Smooth muscle cell (in vitro differentiated cells): ENCODE data around the gene HNRNPM. TPM values are rescaled to one million over a fixed set of nuclear protein-coding genes. Genes with fewer than 3 reads are reported as not detected.

ENCODE experiments used
- DNase-seq: peaks from one replicate; lab custom pipeline; 2025; ENCODE audit not compliant: unreplicated experiment; lab: John Stamatoyannopoulos, UW
- H2AFZ ChIP-seq: fragments of 200-600 bp; sonication (generic); 2 replicates; pipeline ENCODE4 v1.6.0; 2016; ENCODE audit warnings: antibody characterized with exemption, low read depth, mild to moderate bottlenecking
- H3F3A ChIP-seq: fragments of 200-600 bp; sonication (generic); 2 replicates; pipeline ENCODE4 v1.6.0; 2017; ENCODE audit warnings: antibody characterized with exemption, low read depth
- H3K27ac ChIP-seq: fragments of 200-600 bp; sonication (generic); 2 replicates; pipeline ENCODE4 v1.5.1; 2016; ENCODE audit warnings: low read depth, mild to moderate bottlenecking
- H3K27me3 ChIP-seq: fragments of 200-600 bp; sonication (generic); 2 replicates; pipeline ENCODE4 v1.6.1; 2016; ENCODE audit warnings: low read depth, mild to moderate bottlenecking
- H3K36me3 ChIP-seq: fragments of 200-600 bp; sonication (generic); 2 replicates; pipeline ENCODE4 v1.5.1; 2016; ENCODE audit warnings: low read depth
- H3K4me1 ChIP-seq: fragments of 200-600 bp; sonication (generic); 2 replicates; pipeline ENCODE4 v1.5.1; 2016; ENCODE audit warnings: low read depth
- H3K4me2 ChIP-seq: fragments of 200-600 bp; sonication (generic); 2 replicates; pipeline ENCODE4 v1.6.0; 2016; ENCODE audit warnings: mild to moderate bottlenecking
- H3K4me3 ChIP-seq: fragments of 200-600 bp; sonication (generic); 2 replicates; pipeline ENCODE4 v1.5.1; 2016; ENCODE audit warnings: mild to moderate bottlenecking
- H3K79me2 ChIP-seq: fragments of 200-600 bp; sonication (generic); 2 replicates; pipeline ENCODE4 v1.6.0; 2016; ENCODE audit warnings: low read depth, mild to moderate bottlenecking
- H3K9ac ChIP-seq: fragments of 200-600 bp; sonication (generic); 2 replicates; pipeline ENCODE4 v1.6.0; 2016; ENCODE audit warnings: low read depth
- H3K9me3 ChIP-seq: fragments of 200-600 bp; sonication (generic); replicated peaks from 2 replicates; pipeline ENCODE4 v1.5.1; 2016; ENCODE audit warnings: low read depth
- H4K20me1 ChIP-seq: fragments of 200-600 bp; sonication (generic); 2 replicates; pipeline ENCODE4 v1.6.0; 2016; ENCODE audit warnings: low read depth
- WGBS: methylation state at CpG from one replicate; pipeline ENCODE4 v1.1.7; 2016; ENCODE audit warnings: low lambda C conversion rate; 5-methylcytosine and 5-hydroxymethylcytosine counted together
- polyA plus RNA-seq: library from polyadenylated mRNA; unstranded; fragments of >200 nt; fragmentation: Nextera tagmentation; extraction: Ambion mirVana; gene quantifications from 2 replicates; pipeline ENCODE4 v1.2.1, GENCODE V29; 2016
- total RNA-seq: library from RNA; depleted of rRNA; stranded (reverse); fragments of >200 nt; gene quantifications from 2 replicates; pipeline ENCODE4 v1.2.3, GENCODE V29; 2014
- TF ChIP-seq, protein P1 (sequence below): fragments of 200-600 bp; sonication (generic); IDR thresholded peaks from 2 replicates; pipeline ENCODE4 v1.5.1; 2017; ENCODE audit warnings: borderline replicate concordance, mild to moderate bottlenecking, antibody characterized with exemption; ENCODE audit not compliant: insufficient read depth, poor library complexity, severe bottlenecking

The HNRNPM gene
- total and polyA plus RNA-seq, 2 experiments from 2014 or later = 44.3 to 143 TPM

DNA sequence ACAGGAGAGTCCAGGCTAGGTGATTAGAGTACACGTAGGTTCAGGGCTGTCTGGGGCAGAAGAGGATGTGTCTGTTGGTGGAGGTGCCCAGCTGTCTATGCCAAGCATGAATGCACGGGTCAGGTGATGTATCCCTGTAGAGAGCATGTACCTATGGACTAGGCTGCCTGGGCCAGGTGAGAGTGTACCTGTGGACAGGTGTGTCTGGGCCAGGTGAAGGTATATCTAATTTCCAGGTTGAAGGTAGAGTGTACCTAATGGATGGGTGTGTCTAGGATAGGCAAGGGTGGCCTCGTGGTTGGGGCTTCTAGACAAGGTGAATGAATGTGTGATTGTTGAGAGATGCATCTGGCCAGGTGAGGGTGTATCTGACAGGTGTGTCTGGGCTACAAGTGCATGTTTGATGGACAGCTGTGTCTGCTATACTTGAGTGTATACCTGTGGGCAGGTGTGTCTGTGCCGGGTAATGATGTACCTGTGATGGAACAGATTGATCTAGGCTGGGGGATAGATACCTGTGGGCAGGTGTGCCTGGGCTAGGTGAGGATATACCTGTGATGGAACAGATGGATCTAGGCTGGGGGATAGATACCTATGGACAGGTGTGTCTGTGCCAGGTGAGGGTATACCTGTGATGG is 84.7 kb downstream of the HNRNPM start:
- H3K4me3 ChIP-seq = no peak overlapping the region
- no peaks in the 10 kb centered on the region for H3K36me3 ChIP-seq
- H3K79me2 ChIP-seq = peaks cover 7% of the 10 kb centered on the region
- 98% methylated on average over 4 of the region's 4 CpGs for WGBS
- H3K4me2 ChIP-seq = no peak overlapping the region
- DNase-seq = no peak
- no peak overlapping the region for H3K27ac ChIP-seq
- no peaks in the 10 kb centered on the region for H3K27me3 ChIP-seq
- no peak overlapping the region for H2AFZ ChIP-seq
- no peaks in the 10 kb centered on the region for H3F3A ChIP-seq
- peaks cover 14% of the 10 kb centered on the region for H4K20me1 ChIP-seq
- H3K4me1 ChIP-seq = no peaks in the 10 kb centered on the region
- no peaks in the 10 kb centered on the region for H3K9me3 ChIP-seq
- no peak overlapping the region for H3K9ac ChIP-seq
- TF ChIP-seq, protein P1, sequence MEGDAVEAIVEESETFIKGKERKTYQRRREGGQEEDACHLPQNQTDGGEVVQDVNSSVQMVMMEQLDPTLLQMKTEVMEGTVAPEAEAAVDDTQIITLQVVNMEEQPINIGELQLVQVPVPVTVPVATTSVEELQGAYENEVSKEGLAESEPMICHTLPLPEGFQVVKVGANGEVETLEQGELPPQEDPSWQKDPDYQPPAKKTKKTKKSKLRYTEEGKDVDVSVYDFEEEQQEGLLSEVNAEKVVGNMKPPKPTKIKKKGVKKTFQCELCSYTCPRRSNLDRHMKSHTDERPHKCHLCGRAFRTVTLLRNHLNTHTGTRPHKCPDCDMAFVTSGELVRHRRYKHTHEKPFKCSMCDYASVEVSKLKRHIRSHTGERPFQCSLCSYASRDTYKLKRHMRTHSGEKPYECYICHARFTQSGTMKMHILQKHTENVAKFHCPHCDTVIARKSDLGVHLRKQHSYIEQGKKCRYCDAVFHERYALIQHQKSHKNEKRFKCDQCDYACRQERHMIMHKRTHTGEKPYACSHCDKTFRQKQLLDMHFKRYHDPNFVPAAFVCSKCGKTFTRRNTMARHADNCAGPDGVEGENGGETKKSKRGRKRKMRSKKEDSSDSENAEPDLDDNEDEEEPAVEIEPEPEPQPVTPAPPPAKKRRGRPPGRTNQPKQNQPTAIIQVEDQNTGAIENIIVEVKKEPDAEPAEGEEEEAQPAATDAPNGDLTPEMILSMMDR = no peak

DNA sequence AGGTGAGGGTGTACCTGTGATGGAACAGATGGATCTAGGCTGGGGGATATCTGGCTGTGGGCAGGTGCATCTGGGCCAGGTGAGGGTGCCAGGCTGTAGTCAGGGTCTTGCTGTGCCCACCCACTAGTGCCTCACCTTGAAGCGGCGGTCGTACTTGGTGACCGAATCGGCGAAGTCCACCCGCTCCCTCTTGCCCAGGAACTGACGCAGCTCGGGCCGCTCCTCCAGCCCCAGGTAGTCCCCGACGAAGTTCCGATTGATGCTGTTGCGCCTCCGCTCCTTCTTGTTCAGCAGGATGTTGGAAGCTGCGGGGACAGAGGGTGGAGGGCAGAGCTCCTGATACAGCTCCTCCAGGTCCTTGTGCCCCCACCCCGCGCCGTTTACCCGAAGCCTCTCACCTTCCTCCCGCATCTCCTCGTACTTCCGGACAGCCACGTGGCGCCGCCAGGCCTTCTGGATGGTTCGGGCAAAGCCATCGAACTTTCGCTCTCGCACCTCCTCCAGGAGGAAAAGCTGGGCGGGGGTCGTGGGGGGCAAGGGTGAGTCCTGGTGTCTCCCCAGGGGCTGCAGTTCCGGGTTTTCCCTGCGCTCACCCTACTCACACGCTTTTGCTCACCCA is 85.4 kb downstream of the HNRNPM start:
- TF ChIP-seq, protein P1 = no peak
- Histone ChIP-seq H3K36me3 (no peaks in the 10 kb centered on the region), H3K4me1 (no peaks in the 10 kb centered on the region), H3F3A (no peaks in the 10 kb centered on the region), H3K4me2 (no peak overlapping the region), H3K27ac (no peak overlapping the region), H3K4me3 (no peak overlapping the region), H3K9me3 (no peaks in the 10 kb centered on the region), H3K9ac (no peak overlapping the region), H3K27me3 (no peaks in the 10 kb centered on the region), H3K79me2 (peaks cover 7% of the 10 kb centered on the region), H4K20me1 (peaks cover 14% of the 10 kb centered on the region), H2AFZ (no peak overlapping the region)
- 93% methylated on average over 35 of the region's 35 CpGs for WGBS
- no peak for DNase-seq

DNA sequence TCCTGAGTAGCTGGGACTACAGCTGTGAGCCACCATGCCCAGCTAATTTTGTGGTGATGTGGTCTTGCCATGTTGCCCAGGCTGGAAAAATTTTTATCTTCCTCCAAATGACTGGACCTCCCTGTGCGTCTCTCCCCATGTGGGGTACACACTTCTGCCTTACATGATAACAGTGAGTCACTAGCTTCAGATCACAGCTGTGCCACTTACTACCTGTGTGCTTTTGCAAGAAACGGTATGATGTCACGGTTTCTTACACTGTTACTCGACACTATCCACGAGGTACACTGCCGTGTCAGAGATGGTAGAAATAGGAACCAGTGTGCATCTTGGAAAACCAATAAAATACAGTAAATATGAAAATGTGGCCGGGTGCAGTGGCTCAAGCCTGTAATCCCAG is 86.7 kb downstream of the HNRNPM start:
- no peak overlapping the region for H3K27ac ChIP-seq
- H3K4me3 ChIP-seq = no peak overlapping the region
- 94% methylated on average over 7 of the region's 7 CpGs for WGBS
- H4K20me1 ChIP-seq = peaks cover 14% of the 10 kb centered on the region
- no peaks in the 10 kb centered on the region for H3K9me3 ChIP-seq
- H3K4me1 ChIP-seq = no peaks in the 10 kb centered on the region
- no peaks in the 10 kb centered on the region for H3K27me3 ChIP-seq
- no peak overlapping the region for H3K4me2 ChIP-seq
- DNase-seq = no peak
- no peak overlapping the region for H3K9ac ChIP-seq
- H3K36me3 ChIP-seq = no peaks in the 10 kb centered on the region
- TF ChIP-seq, protein P1 = no peak
- peaks cover 7% of the 10 kb centered on the region for H3K79me2 ChIP-seq
- H3F3A ChIP-seq = no peaks in the 10 kb centered on the region
- no peak overlapping the region for H2AFZ ChIP-seq

DNA sequence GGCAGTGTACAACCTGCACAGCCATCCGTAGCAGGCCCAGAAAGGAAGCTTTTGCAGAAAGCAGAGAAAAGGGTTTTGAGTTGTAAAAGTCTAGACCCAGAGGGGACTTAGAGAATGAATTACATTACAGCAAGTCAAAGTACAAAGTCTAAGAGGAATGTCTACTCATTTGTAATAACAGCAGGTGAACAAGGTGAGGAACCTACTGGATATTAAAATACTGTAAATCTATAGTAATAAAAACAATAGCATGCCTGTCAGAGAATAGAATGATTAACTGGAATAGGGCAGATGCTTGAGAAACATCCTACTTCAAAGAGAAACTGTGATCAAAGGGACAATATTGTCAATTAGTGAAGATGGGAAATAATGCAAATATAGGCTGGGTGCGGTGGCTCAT is 87.5 kb downstream of the HNRNPM start:
- Histone ChIP-seq H3F3A (no peaks in the 10 kb centered on the region), H3K4me1 (no peaks in the 10 kb centered on the region), H3K4me3 (no peak overlapping the region), H3K36me3 (no peaks in the 10 kb centered on the region), H3K79me2 (peaks cover 3% of the 10 kb centered on the region), H3K4me2 (no peak overlapping the region), H2AFZ (no peak overlapping the region), H3K9ac (no peak overlapping the region), H3K9me3 (no peaks in the 10 kb centered on the region), H3K27me3 (no peaks in the 10 kb centered on the region), H3K27ac (no peak overlapping the region), H4K20me1 (peaks cover 14% of the 10 kb centered on the region)
- WGBS = 98% methylated on average over 2 of the region's 2 CpGs
- TF ChIP-seq, protein P1 = no peak
- no peak for DNase-seq
